GM18498 (cell line): ENCODE results near the gene DUOXA2.
A peak's percentile ranks its signal among the peaks of the same experiment; 100 is the strongest.

Experiments
- ATAC-seq: cut with Tn5 transposase; IDR thresholded peaks from one replicate; pipeline ENCODE4 v1.9.1; 2021; ENCODE audit warnings: mild to moderate bottlenecking, moderate library complexity; ENCODE audit not compliant: unreplicated experiment

DUOXA2 gene

GRCh38 chr15:45156744-45157455 lies 42.8 kb downstream of the DUOXA2 start:
- no peak for ATAC-seq

- no peak for ATAC-seq
These were observed 43.8 kb downstream of the DUOXA2 start for GRCh38 chr15:45157974-45158373.

GRCh38 chr15:45161666-45162065 lies 47.5 kb downstream of the DUOXA2 start:
- ATAC-seq = no peak

- ATAC-seq = peak; percentile 48
These were observed 48.8 kb downstream of the DUOXA2 start for GRCh38 chr15:45162771-45163507.

GRCh38 chr15:45163508-45163856 lies 49.4 kb downstream of the DUOXA2 start:
- ATAC-seq = no peak

- ATAC-seq = no peak
These were observed 50.8 kb downstream of the DUOXA2 start for GRCh38 chr15:45164914-45165313.

GRCh38 chr15:45165536-45165935 lies 51.4 kb downstream of the DUOXA2 start:
- ATAC-seq = no peak

- peak; percentile 85 for ATAC-seq
These were observed 52.9 kb downstream of the DUOXA2 start for GRCh38 chr15:45166834-45167630.

- no peak for ATAC-seq
These were observed 53.6 kb downstream of the DUOXA2 start for GRCh38 chr15:45167631-45168205.
